ENCODE measurements around the gene KIF1A.

DNA sequence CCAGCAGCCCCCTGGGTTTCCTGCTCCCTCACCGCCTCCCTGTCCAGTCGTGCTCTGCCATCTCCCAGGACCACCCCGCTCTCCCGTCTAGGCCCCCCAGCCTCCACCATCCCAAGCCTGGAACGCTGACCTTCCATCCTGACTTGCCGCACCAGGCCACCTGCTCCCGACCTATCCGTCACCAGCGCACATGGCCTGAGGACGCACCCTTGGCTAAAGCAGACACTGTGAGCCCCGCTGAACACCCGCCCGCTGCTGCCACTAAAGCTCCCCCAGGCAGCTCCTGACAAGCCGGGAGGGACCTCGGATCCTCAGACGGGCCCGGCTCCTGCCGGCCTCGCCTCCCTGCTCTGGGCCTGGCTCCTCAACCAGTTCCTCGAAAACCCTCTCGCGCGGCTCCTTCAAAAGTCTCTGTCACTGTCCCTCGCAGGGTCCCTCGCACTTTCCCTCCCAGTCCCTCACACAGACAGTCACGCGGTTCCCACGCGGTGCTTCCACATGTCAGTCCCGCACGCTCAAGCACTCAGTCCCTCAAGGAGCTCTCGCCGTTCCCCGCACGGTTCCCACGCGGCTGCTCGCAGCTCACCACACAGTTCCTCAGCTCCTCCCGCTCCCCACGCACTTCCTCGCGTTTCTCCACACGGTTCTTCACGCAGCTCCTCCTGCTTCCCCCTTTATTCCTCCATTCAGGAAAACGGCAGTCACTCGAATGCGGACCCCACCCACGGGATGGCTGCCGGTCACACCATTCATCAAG, 42.4 kb downstream of the KIF1A start:
- TF ChIP-seq, protein P1, sequence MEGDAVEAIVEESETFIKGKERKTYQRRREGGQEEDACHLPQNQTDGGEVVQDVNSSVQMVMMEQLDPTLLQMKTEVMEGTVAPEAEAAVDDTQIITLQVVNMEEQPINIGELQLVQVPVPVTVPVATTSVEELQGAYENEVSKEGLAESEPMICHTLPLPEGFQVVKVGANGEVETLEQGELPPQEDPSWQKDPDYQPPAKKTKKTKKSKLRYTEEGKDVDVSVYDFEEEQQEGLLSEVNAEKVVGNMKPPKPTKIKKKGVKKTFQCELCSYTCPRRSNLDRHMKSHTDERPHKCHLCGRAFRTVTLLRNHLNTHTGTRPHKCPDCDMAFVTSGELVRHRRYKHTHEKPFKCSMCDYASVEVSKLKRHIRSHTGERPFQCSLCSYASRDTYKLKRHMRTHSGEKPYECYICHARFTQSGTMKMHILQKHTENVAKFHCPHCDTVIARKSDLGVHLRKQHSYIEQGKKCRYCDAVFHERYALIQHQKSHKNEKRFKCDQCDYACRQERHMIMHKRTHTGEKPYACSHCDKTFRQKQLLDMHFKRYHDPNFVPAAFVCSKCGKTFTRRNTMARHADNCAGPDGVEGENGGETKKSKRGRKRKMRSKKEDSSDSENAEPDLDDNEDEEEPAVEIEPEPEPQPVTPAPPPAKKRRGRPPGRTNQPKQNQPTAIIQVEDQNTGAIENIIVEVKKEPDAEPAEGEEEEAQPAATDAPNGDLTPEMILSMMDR (IDR thresholded peaks at IDR 0.05; ENCODE audit: poor library complexity), result no peak
- TF ChIP-seq EZH2phosphoT487 (IDR thresholded peaks at IDR 0.05; ENCODE audit: low read depth, severe bottlenecking, unreplicated experiment) (no peak), EZH2 (IDR thresholded peaks at IDR 0.05; ENCODE audit: borderline replicate concordance) (no peak)

All from hepatocyte (in vitro differentiated cells).